ENCODE data around the gene SHISA7. TPM values are rescaled to one million over a fixed set of nuclear protein-coding genes. Genes with fewer than 3 reads are reported as not detected.

Gene SHISA7
- total and polyA plus RNA-seq, 4 donors = 1.6 TPM; not detected in 3

- TF ChIP-seq FOXA1 (IDR thresholded peaks at IDR 0.05) = no peak
- TF ChIP-seq FOXA2 (IDR thresholded peaks at IDR 0.05) = no peak
- no peak for TF ChIP-seq RAD21 (IDR thresholded peaks at IDR 0.05)
- TF ChIP-seq ZBTB33 (IDR thresholded peaks at IDR 0.05) = no peak
- no peak for TF ChIP-seq EGR1 (IDR thresholded peaks at IDR 0.05; ENCODE audit: low read depth in 2 of 2)
- TF ChIP-seq NR2F2 (IDR thresholded peaks at IDR 0.05) = no peak
- no peak for TF ChIP-seq JUND (IDR thresholded peaks at IDR 0.05)
- TF ChIP-seq, protein P1, sequence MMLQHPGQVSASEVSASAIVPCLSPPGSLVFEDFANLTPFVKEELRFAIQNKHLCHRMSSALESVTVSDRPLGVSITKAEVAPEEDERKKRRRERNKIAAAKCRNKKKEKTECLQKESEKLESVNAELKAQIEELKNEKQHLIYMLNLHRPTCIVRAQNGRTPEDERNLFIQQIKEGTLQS (IDR thresholded peaks at IDR 0.05) = no peak
- no peak for TF ChIP-seq GABPA (IDR thresholded peaks at IDR 0.05 in 1 of 2, conservative IDR thresholded peaks at IDR 0.05 in 1 of 2)
- TF ChIP-seq, protein P2, sequence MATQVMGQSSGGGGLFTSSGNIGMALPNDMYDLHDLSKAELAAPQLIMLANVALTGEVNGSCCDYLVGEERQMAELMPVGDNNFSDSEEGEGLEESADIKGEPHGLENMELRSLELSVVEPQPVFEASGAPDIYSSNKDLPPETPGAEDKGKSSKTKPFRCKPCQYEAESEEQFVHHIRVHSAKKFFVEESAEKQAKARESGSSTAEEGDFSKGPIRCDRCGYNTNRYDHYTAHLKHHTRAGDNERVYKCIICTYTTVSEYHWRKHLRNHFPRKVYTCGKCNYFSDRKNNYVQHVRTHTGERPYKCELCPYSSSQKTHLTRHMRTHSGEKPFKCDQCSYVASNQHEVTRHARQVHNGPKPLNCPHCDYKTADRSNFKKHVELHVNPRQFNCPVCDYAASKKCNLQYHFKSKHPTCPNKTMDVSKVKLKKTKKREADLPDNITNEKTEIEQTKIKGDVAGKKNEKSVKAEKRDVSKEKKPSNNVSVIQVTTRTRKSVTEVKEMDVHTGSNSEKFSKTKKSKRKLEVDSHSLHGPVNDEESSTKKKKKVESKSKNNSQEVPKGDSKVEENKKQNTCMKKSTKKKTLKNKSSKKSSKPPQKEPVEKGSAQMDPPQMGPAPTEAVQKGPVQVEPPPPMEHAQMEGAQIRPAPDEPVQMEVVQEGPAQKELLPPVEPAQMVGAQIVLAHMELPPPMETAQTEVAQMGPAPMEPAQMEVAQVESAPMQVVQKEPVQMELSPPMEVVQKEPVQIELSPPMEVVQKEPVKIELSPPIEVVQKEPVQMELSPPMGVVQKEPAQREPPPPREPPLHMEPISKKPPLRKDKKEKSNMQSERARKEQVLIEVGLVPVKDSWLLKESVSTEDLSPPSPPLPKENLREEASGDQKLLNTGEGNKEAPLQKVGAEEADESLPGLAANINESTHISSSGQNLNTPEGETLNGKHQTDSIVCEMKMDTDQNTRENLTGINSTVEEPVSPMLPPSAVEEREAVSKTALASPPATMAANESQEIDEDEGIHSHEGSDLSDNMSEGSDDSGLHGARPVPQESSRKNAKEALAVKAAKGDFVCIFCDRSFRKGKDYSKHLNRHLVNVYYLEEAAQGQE (IDR thresholded peaks at IDR 0.05) = no peak
- TF ChIP-seq, protein P3, sequence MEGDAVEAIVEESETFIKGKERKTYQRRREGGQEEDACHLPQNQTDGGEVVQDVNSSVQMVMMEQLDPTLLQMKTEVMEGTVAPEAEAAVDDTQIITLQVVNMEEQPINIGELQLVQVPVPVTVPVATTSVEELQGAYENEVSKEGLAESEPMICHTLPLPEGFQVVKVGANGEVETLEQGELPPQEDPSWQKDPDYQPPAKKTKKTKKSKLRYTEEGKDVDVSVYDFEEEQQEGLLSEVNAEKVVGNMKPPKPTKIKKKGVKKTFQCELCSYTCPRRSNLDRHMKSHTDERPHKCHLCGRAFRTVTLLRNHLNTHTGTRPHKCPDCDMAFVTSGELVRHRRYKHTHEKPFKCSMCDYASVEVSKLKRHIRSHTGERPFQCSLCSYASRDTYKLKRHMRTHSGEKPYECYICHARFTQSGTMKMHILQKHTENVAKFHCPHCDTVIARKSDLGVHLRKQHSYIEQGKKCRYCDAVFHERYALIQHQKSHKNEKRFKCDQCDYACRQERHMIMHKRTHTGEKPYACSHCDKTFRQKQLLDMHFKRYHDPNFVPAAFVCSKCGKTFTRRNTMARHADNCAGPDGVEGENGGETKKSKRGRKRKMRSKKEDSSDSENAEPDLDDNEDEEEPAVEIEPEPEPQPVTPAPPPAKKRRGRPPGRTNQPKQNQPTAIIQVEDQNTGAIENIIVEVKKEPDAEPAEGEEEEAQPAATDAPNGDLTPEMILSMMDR (IDR thresholded peaks at IDR 0.05; ENCODE audit: low read depth, low read length, missing input control) = no peak
- no peak for TF ChIP-seq HNF4A (conservative IDR thresholded peaks at IDR 0.05)
- TF ChIP-seq, protein P4, sequence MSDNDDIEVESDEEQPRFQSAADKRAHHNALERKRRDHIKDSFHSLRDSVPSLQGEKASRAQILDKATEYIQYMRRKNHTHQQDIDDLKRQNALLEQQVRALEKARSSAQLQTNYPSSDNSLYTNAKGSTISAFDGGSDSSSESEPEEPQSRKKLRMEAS (IDR thresholded peaks at IDR 0.05) = no peak
- TF ChIP-seq TAF1 (conservative IDR thresholded peaks at IDR 0.05) = no peak
- TF ChIP-seq YY1 (IDR thresholded peaks at IDR 0.05) = no peak
- no peak for TF ChIP-seq HNF4G (IDR thresholded peaks at IDR 0.05)
- TF ChIP-seq SP1 (IDR thresholded peaks at IDR 0.05) = no peak
- no peak for TF ChIP-seq RXRA (IDR thresholded peaks at IDR 0.05)
- peaks cover 0 to 8% (median 4%) of the 10 kb centered on the region in 4 donors for H3K36me3 ChIP-seq (ENCODE audit: control insufficient read depth in 4 of 4, insufficient read depth in 3 of 4, low read depth in 1 of 4, low read length in 3 of 4)
- WGBS = 54% methylated on average over 27 of the region's 27 CpGs
- no peak overlapping the region for H3K9ac ChIP-seq (ENCODE audit: low read depth in 1 of 2, low read length in 2 of 2)
- peak overlapping the region; percentile 59 to 60 for H3K27ac ChIP-seq (ENCODE audit: low read depth in 1 of 2, low read length in 2 of 2)
- no peaks in the 10 kb centered on the region for H3K27me3 ChIP-seq (ENCODE audit: control insufficient read depth in 4 of 4, insufficient read depth in 4 of 4, low read length in 3 of 4)
- no peak overlapping the region for H3K4me3 ChIP-seq (ENCODE audit: low read depth in 1 of 3, low read length in 3 of 3)
- no peaks in the 10 kb centered on the region for H3K9me3 ChIP-seq (ENCODE audit: control insufficient read depth in 4 of 4, low read length in 3 of 4)
- DNase-seq (ENCODE audit: low spot score) = no peak
- H3K4me1 ChIP-seq (ENCODE audit: control insufficient read depth in 4 of 4, insufficient read depth in 4 of 4, low read length in 3 of 4) = peaks cover 3 to 14% (median 7%) of the 10 kb centered on the region in 4 donors
These were observed 44.1 kb upstream of the SHISA7 start for GRCh38 chr19:55486971-55487923.
